HepG2 (cell line): ENCODE results near the gene TEX22. TPM values are rescaled to one million over a fixed set of nuclear protein-coding genes. Genes with fewer than 3 reads are reported as not detected.

Experiments used
- ATAC-seq: fragments of 200-7000 bp; cut with Tn5 transposase; 3 replicates; pipeline ENCODE4 v1.9.1; 2020; ENCODE audit warnings: mild to moderate bottlenecking, moderate library complexity
- BruUV-seq: library from RNA; stranded (reverse); fragments of 400-500 nt; replicated peaks from 2 replicates; lab custom pipeline; 2021; lab: Mats Ljungman, UMichigan
- CTCF ChIA-PET: fragments of 300-600 bp; formaldehyde crosslinking; extraction: SDS; loops from one replicate; lab custom pipeline; 2021; ENCODE audit warnings: low total read pairs, inconsistent platforms, low intra/inter-chr PET ratio; lab: Yijun Ruan, JAX
- POLR2A ChIA-PET: fragments of 350-600 bp; sonication (Branson Sonifier 250); formaldehyde crosslinking; loops from one replicate; lab custom pipeline; 2020; ENCODE audit warnings: antibody characterized with exemption, inconsistent platforms; lab: Yijun Ruan, JAX
- DNase-seq: peaks from one replicate; pipeline ENCODE4 v3.0.0-alpha.2; 2015; ENCODE audit warnings: low spot score
- FAIRE-seq: peaks from 3 replicates; lab custom pipeline; 2011; peaks lifted over from hg19 to GRCh38; lab: Jason Lieb, UNC
- H2AFZ ChIP-seq: one replicate; pipeline ENCODE4 v1.6.1; 2011; ENCODE audit warnings: low read length, inconsistent platforms
- H3K27ac ChIP-seq: fragments of 300-600 bp; 3 replicates; pipeline ENCODE4 v1.8.0; 2011; ENCODE audit warnings: mixed run types, mild to moderate bottlenecking, mixed read lengths, low read length, inconsistent platforms; ENCODE audit not compliant: insufficient read depth; ENCODE audit errors: extremely low read length
- H3K27me3 ChIP-seq, 2 experiments: fragments of 200-600 bp in 1 of 2; 2 replicates in 1 of 2; 3 replicates in 1 of 2; pipeline versions ENCODE4 v1.6.0 to v1.8.0; 2011; ENCODE audit warnings: low read length in 2 of 2, mild to moderate bottlenecking in 2 of 2, moderate library complexity in 2 of 2, inconsistent platforms in 1 of 2; ENCODE audit not compliant: insufficient read depth in 2 of 2, control insufficient read depth in 1 of 2
- H3K36me3 ChIP-seq, 2 experiments: fragments of 200-600 bp in 1 of 2; replicated peaks in 1 of 2; 2 replicates in 1 of 2; 3 replicates in 1 of 2; pipeline versions ENCODE4 v1.5.1 to v1.8.0; 2011; ENCODE audit warnings: low read length in 2 of 2, inconsistent platforms in 1 of 2; ENCODE audit not compliant: insufficient read depth in 2 of 2, control insufficient read depth in 1 of 2
- H3K4me1 ChIP-seq: 2 replicates; pipeline ENCODE4 v1.5.1; 2012; ENCODE audit warnings: low read length, inconsistent platforms; ENCODE audit not compliant: insufficient read depth
- H3K4me2 ChIP-seq: 2 replicates; pipeline ENCODE4 v1.6.0; 2011; ENCODE audit warnings: low read depth, low read length, inconsistent platforms
- H3K4me3 ChIP-seq, 3 experiments: fragments of 200-600 bp in 1 of 3; sonication (generic), shearing (Covaris generic) in 1 of 3; replicated peaks in 1 of 3; 2 replicates each; pipeline ENCODE4 v1.5.1; 2011 to 2016; ENCODE audit warnings: low read length in 3 of 3, inconsistent platforms in 2 of 3, low read depth in 2 of 3, mild to moderate bottlenecking in 2 of 3, control low read depth in 1 of 3, mixed read lengths in 1 of 3; ENCODE audit not compliant: insufficient read depth in 1 of 3
- H3K79me2 ChIP-seq: one replicate; pipeline ENCODE4 v1.6.1; 2011; ENCODE audit warnings: low read length, inconsistent platforms; ENCODE audit not compliant: insufficient read depth
- H3K9ac ChIP-seq: 2 replicates; pipeline ENCODE4 v1.6.0; 2011; ENCODE audit warnings: mild to moderate bottlenecking, low read depth, low read length, inconsistent platforms; ENCODE audit not compliant: insufficient read depth
- H3K9me3 ChIP-seq: 2 replicates; pipeline ENCODE4 v1.5.1; 2012; ENCODE audit warnings: mild to moderate bottlenecking, low read length
- H4K20me1 ChIP-seq: 2 replicates; pipeline ENCODE4 v1.6.0; 2011; ENCODE audit warnings: inconsistent platforms, mild to moderate bottlenecking, low read length, moderate library complexity; ENCODE audit not compliant: insufficient read depth
- AGO2 ChIP-seq: fragments of 200-400 bp; formaldehyde crosslinking; optimal IDR thresholded peaks from 2 replicates; pipeline ENCODE3; 2017; ENCODE audit warnings: mild to moderate bottlenecking, low read depth, low read length, moderate library complexity
- DMAP1 ChIP-seq: IDR thresholded peaks from 2 replicates; pipeline ENCODE4 v1.6.1; 2016
- HNF4A ChIP-seq: sonication (generic); formaldehyde crosslinking; IDR thresholded peaks from 2 replicates; pipeline ENCODE4 v1.4.0; 2020; ENCODE audit warnings: missing genetic modification reagents
- HOXA7 ChIP-seq: sonication (generic); formaldehyde crosslinking; IDR thresholded peaks from 2 replicates; pipeline ENCODE4 v1.8.1; 2022; ENCODE audit warnings: mild to moderate bottlenecking, missing genetic modification reagents, moderate library complexity
- LCORL ChIP-seq, 2 experiments: fragments of 450-650 bp in 1 of 2; sonication (generic) in 1 of 2; formaldehyde crosslinking in 1 of 2; IDR thresholded peaks; 2 replicates each; pipeline versions ENCODE4 v1.5.0 to v1.6.1; 2017 to 2020; ENCODE audit warnings: antibody characterized with exemption in 1 of 2, missing genetic modification reagents in 1 of 2
- MYNN ChIP-seq: sonication (generic); formaldehyde crosslinking; IDR thresholded peaks from 2 replicates; pipeline ENCODE4 v1.4.0; 2020; ENCODE audit warnings: mild to moderate bottlenecking, low read depth, missing genetic modification reagents
- SIN3A ChIP-seq: IDR thresholded peaks from 2 replicates; pipeline ENCODE4 v1.6.1; 2011; ENCODE audit warnings: low read depth, mild to moderate bottlenecking, control low read depth, low read length, borderline replicate concordance
- SMARCC2 ChIP-seq: fragments of 450-650 bp; IDR thresholded peaks from 2 replicates; pipeline ENCODE4 v1.6.1; 2017; ENCODE audit warnings: antibody characterized with exemption, mild to moderate bottlenecking
- ZNF136 ChIP-seq: sonication (generic); formaldehyde crosslinking; IDR thresholded peaks from 2 replicates; pipeline ENCODE4 v1.8.1; 2022; ENCODE audit warnings: low read depth, mild to moderate bottlenecking, moderate library complexity, missing genetic modification reagents
- ZNF33A ChIP-seq: sonication (generic); formaldehyde crosslinking; IDR thresholded peaks from 2 replicates; pipeline ENCODE4 v1.5.1; 2020; ENCODE audit warnings: missing genetic modification reagents, mild to moderate bottlenecking, moderate library complexity, borderline replicate concordance
- ZSCAN9 ChIP-seq: IDR thresholded peaks from 2 replicates; pipeline ENCODE4 v1.6.1; 2016; ENCODE audit warnings: borderline replicate concordance
- WGBS: methylation state at CpG from one replicate; pipeline ENCODE4 v1.1.6; 2017; ENCODE audit warnings: low lambda C conversion rate; 5-methylcytosine and 5-hydroxymethylcytosine counted together
- in situ Hi-C: cut with HindIII; loops from 2 replicates; pipeline ENCODE4 v1.10.0; 2017; ENCODE audit warnings: low pct_unique_long_range_greater_than_20kb; ENCODE audit not compliant: extremely low pct_ligation_motif_present
- intact Hi-C: fragments of 100-400 bp; cut with micrococcal nuclease; formaldehyde crosslinking; loops from one replicate; pipeline ENCODE4 v1.10.0; 2022; ENCODE audit not compliant: unreplicated experiment
- polyA plus RNA-seq, 8 experiments: library from polyadenylated mRNA; depleted of rRNA in 3 of 8; stranded (reverse) in 7 of 8; unstranded in 1 of 8; fragments of >200 nt; fragmentation: Illumina TruSeq in 4 of 8; extraction: Trizol in 4 of 8; gene quantifications; 2 replicates each; pipeline versions ENCODE4 v1.2.1 to v1.2.3, GENCODE V29; 2011 to 2016; ENCODE audit warnings: low read depth in 4 of 8, missing spikeins in 1 of 8, mixed read lengths in 1 of 8; ENCODE audit not compliant: insufficient read depth in 1 of 8
- total RNA-seq, 5 experiments: library from RNA; depleted of rRNA; stranded (reverse); fragments of >200 nt; fragmentation: Illumina TruSeq; extraction: Trizol; gene quantifications; 2 replicates each; pipeline ENCODE4 v1.2.3, GENCODE V29; 2016; ENCODE audit warnings: low read depth in 1 of 5
- TF ChIP-seq, protein P1 (sequence below): IDR thresholded peaks from 2 replicates; pipeline ENCODE4 v1.6.1; 2016

Gene TEX22
- total and polyA plus RNA-seq, 2 of the 13 experiments (the other 11 are each of a cell fraction or from before 2014, with no cell fraction given): 0.07 to 0.27 TPM

DNA sequence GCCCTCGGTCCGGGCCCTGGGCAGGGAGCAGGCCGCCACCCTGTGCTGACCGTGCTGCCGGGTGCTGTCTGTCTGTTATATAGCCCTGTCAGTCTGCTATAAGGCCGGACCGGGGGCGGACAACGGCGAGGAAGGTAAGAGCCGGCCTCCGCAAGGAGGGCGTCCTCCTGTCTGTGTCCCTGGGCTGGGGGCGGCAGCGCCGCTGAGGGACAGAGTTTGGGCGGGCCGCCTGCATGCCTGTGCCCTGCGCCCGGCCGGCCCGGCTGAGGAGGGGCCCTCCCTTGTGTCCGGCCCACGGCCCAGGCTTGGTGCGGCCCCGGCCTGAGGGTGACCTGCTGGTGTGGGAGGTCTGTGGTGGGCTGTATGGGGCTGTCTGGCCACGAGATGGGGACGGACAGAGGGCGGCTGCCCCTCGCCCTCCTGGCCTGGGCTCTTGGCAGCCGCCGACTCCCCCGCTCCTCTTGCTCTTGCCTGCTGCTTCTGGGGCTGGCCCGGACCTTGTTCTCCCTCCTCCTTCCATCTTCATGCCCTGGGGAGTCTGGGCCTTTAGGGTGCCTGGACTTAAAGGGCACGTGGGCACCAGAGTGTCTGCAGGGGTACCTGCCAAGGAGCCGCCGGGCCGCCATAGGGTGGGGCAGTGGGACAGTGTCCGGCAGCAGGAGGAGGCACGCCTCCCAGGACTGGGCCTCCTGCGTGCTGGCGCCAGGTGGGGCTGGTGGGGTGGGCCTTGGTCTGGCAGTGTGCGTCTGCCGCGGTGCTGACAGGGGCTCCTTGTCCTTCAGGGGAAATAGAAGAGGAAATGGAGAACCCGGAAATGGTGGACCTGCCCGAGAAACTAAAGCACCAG lies 51.2 kb downstream of the TEX22 start:
- H3K4me2 ChIP-seq: no peak overlapping the region
- ChIA-PET CTCF (interaction anchor here (0.9 to 1.6 kb wide), 2 partner anchors 36 to 40 kb away, joined by 3 to 13 read pairs; partner anchors contain the start of gene CRIP1), POLR2A (no interaction called here)
- no TSS peak for BruUV-seq
- H3K36me3 ChIP-seq: peaks cover 18 to 38% of the 10 kb centered on the region in 2 experiments; a peak in 4 of 5 replicates
- in situ Hi-C loops (no loop called here), intact Hi-C loops (no loop called here)
- H3K27ac ChIP-seq: no peak overlapping the region
- TF ChIP-seq ZSCAN9 (CRISPR knock-in tag) (no peak), SIN3A (no peak), MYNN (no peak), LCORL (IDR thresholded peaks at IDR 0.05) (no peak), LCORL (CRISPR knock-in tag; IDR thresholded peaks at IDR 0.05) (no peak), SMARCC2 (no peak), AGO2 (peak; percentile 3)
- H2AFZ ChIP-seq: no peak overlapping the region
- DNase-seq (no peak), FAIRE-seq (no peak), ATAC-seq (no peak)
- WGBS: 99% methylated on average over 23 of the region's 47 CpGs
- no peak overlapping the region for H3K9ac ChIP-seq
- no peak overlapping the region for H3K4me3 ChIP-seq
- peaks cover 14% of the 10 kb centered on the region for H3K4me1 ChIP-seq
- H3K79me2 ChIP-seq: no peaks in the 10 kb centered on the region
- H3K27me3 ChIP-seq: no peaks in the 10 kb centered on the region
- H4K20me1 ChIP-seq: no peaks in the 10 kb centered on the region
- no peaks in the 10 kb centered on the region for H3K9me3 ChIP-seq

DNA sequence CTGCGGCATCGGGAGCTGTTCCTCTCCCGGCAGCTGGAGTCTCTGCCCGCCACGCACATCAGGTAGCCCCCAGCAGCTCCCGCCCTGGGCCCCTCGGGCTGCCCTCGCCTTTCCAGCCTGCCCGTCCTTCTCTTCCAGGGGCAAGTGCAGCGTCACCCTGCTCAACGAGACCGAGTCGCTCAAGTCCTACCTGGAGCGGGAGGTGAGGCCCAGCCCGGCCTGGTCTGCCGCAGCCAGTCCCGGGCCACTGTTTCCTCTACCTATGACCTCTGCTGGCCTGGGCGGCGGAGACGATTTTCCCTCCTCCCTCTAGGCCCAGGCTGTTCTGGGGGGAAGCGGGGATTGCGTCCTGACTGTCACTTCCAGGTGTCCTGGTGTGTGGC lies 51.8 kb downstream of the TEX22 start:
- peaks cover 14% of the 10 kb centered on the region for H3K4me1 ChIP-seq
- POLR2A ChIA-PET: no interaction called here
- in situ Hi-C loops: no loop called here
- H3K9me3 ChIP-seq: no peaks in the 10 kb centered on the region
- peaks cover 18 to 40% of the 10 kb centered on the region in 2 experiments; a peak in 4 of 5 replicates for H3K36me3 ChIP-seq
- H3K9ac ChIP-seq: no peak overlapping the region
- H3K27ac ChIP-seq: no peak overlapping the region
- DNase-seq (no peak), ATAC-seq (no peak), FAIRE-seq (no peak)
- no peaks in the 10 kb centered on the region for H3K27me3 ChIP-seq
- no peaks in the 10 kb centered on the region for H4K20me1 ChIP-seq
- CTCF ChIA-PET: no interaction called here
- WGBS: 96% methylated on average over 19 of the region's 22 CpGs
- TF ChIP-seq ZNF33A (no peak), HNF4A (CRISPR knock-in tag) (no peak), HOXA7 (no peak), ZNF136 (no peak), DMAP1 (CRISPR knock-in tag) (no peak)
- TF ChIP-seq, protein P1, sequence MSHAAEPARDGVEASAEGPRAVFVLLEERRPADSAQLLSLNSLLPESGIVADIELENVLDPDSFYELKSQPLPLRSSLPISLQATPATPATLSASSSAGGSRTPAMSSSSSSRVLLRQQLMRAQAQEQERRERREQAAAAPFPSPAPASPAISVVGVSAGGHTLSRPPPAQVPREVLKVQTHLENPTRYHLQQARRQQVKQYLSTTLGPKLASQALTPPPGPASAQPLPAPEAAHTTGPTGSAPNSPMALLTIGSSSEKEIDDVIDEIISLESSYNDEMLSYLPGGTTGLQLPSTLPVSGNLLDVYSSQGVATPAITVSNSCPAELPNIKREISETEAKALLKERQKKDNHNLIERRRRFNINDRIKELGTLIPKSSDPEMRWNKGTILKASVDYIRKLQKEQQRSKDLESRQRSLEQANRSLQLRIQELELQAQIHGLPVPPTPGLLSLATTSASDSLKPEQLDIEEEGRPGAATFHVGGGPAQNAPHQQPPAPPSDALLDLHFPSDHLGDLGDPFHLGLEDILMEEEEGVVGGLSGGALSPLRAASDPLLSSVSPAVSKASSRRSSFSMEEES (CRISPR knock-in tag): no peak
- no peak overlapping the region for H2AFZ ChIP-seq
- no peaks in the 10 kb centered on the region for H3K79me2 ChIP-seq
- BruUV-seq: no TSS peak
- H3K4me3 ChIP-seq: no peak overlapping the region
- intact Hi-C loops: no loop called here
- no peak overlapping the region for H3K4me2 ChIP-seq
